RPMI8226 (cell line): ENCODE measurements around the gene ZHX3.
"Not testable (repeated sequence)": the region's sequence is repeated elsewhere in the genome, so short reads cannot be mapped to it uniquely, and the experiment has no call there.

Experiments used
- DNase-seq: peaks from one replicate; pipeline ENCODE4 v3.0.0-alpha.2; 2015

ZHX3 gene

GRCh38 chr20:41329435-41330342 is 12.2 kb upstream of the ZHX3 start:
- DNase-seq: no peak

- DNase-seq: no peak
These were observed 9.6 kb upstream of the ZHX3 start for GRCh38 chr20:41327178-41327577.

- DNase-seq: no peak
These were observed 3.4 kb upstream of the ZHX3 start for GRCh38 chr20:41320976-41321375.

DNA sequence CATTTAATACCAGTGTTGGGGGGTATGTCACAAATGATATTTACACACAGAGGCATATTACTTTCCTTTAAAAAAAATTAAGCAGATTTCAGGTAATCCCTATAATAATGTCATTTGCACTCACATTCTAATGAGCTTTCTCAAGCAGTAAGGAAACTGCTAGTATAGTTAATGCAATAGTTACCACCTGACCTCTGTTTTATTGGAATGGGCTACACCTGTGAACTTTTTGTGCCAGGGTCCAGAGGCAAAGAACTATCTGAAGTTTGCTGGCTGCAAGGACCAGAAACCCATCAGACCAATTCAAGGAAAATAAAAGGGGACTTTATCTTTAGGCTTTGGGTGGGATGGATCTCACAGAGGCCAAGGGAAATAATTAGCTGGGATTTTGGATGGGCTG is 2.9 kb upstream of the ZHX3 start:
- no peak for DNase-seq

DNA sequence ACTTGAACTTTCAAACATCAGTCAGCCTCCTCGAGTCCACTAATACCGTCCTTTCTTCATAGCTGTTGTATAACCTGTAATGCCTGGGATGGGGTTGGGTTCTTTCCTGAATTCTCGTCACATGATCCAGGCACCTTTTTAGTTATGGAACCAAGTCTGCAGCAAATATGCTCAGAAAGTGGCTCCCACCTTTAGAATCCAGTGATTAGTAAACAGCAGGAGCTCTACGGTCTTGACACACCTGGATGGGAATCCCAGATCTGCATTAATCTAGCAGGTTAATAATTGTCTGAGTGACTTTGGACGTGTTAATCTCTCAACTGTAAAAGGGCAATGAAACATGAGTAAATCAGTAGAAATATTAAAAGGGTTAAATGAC is 729 bp upstream of the ZHX3 start:
- DNase-seq: no peak

DNA sequence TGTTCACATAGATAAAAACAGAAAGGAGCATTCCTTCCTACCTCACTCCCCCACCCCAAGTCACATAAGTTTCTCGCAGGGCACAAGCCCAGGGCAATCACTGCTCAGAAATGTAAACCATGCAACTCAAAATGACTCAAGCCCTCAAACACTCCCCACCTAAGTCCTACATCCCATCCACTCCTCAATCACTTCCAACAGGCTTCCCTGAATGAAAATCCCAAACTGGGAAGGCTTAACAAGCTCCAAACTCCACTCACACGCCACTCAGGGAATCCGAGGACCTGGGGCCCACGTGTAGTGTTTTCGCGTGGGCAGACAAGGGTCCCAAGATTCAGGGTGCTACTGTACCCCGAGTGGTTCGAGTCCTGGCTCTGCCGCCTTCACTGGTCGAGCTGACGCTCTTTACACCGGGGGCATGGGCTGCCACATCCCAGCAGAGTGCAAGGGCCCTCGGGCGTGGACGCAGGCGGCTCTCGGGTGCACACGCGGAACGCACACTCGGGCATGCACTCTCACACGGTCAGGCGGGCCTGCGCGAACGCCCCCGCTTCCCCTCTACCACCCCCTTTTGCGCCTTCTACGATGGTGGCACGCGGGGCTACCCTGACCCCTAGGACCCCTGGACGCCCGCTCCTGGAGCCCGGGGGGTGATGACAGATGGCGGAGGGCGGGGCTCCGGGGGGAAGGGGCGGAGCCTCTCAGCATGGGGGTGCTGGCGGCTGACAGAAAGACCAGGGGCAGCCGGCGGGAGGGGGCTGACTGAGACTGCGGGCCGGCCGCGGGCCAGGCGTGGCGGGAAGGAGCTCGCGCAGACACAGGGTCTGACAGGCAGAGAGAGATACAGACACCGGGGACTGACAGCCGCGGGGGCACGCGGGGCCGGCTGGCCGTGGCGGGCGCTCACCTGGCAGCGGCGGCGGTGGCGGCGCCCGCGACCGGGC is 657 bp downstream of the ZHX3 start:
- peak; percentile 66 for DNase-seq

DNA sequence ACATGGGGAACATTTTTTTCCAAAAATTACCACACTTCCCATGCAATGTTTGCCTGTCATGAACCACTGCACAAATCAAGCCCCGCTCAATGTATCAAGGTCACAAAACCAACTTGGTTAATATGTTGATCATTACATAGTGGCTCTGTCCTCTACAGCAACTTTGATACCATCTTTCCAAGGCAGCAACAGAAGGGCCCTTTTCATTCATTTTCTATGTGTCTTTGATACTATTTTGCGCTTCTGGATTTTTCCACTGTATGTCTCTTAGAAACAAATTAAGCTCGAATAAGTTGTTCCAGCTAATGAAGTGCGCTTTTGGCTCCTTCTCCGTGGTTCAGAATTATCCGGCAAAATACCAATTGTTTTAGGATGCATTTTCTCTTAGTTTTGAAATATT is 1.5 kb downstream of the ZHX3 start:
- no peak for DNase-seq

DNA sequence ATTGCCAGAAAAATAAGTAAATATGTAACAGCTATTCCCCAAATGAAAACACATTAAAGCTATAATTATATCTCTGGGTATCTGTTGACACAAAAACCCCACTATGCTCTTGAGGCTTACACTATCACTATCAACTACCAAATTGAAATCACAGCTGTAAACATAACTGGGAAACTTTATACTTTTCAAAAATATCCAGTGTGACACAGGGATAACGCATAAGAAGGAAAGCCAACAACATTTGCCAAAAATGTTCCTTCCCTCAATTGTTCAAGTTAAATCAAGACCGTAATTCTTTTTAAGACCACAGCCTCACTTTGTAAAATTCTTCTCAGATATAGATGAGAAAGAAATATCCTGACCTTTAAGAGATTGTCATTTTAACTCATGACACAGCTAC is 3.1 kb downstream of the ZHX3 start:
- no peak for DNase-seq

- not testable (repeated sequence) for DNase-seq
These were observed 5.5 kb downstream of the ZHX3 start for GRCh38 chr20:41312009-41312408.

GRCh38 chr20:41309817-41310216 is 7.7 kb downstream of the ZHX3 start:
- no peak for DNase-seq

GRCh38 chr20:41308726-41309413 is 8.7 kb downstream of the ZHX3 start:
- no peak for DNase-seq

DNA sequence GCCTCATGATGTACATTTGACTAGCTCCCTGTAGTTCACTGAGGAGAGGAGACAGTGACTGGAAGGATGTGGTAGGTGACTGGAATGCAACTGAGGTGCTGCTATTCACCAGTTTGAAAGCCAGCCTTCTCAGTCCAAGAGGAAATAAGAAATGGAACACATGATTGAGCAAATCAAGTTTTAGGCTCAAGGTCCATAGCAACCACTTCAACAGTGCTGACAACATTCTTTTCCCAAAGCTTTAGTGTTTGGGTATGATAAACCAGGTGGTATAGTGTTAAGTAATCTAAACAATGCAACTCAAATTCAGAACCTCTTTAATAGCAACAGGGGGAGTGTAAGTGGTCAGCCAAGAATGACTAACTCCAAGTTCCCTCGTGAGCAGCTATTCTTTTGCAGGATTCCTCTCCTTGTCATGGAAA is 9.2 kb downstream of the ZHX3 start:
- DNase-seq: no peak

GRCh38 chr20:41307021-41307420 is 10.5 kb downstream of the ZHX3 start:
- DNase-seq: no peak

- no peak for DNase-seq
These were observed 11.3 kb downstream of the ZHX3 start for GRCh38 chr20:41306061-41306727.

DNA sequence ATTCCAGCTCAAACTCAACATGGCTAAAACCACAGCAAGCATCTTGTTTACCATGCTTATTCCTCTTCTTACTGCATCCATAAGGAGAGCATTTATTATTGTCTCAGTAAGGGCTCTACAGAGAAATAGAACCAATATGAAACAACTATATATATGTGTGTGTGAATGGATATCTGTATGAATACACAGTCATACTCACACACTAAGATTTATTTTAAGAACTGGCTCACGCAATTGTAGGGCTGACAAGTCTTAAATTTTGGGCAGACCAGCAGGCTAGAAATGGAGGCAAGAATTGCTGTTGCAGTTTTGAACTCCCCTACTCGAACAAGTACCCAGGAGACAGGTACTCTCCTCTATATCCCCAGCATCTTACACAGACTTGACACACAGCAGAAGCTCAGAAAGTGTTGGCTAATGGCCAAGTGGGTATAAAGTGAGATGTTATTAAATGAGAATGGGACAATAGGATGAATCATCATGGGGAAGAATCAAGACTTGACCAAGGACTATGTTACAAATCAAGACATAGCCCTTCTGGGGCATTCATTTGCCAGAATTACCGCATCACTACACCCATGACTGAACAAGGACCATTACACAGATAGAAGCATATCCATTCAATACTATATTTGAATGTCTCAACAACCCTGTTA is 13.0 kb downstream of the ZHX3 start:
- DNase-seq: no peak

DNA sequence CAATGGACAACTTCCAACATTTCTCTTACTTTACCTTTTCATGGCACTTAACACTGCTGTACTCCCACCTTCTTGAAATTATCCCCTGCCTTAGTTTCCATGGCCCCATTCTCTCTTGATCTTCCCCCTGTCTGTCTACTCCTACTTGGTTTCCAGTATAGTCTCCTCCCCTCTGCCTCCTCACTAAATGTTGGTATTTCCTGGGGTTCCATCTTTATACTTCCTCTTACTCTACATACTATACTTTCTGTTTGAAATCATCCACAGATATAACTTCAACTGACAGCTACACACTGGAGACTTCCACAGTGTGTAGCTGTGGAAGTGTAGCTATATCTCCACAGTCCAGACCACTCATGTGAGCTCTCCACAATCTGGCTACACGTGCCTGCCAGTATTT is 13.5 kb downstream of the ZHX3 start:
- DNase-seq: no peak

DNA sequence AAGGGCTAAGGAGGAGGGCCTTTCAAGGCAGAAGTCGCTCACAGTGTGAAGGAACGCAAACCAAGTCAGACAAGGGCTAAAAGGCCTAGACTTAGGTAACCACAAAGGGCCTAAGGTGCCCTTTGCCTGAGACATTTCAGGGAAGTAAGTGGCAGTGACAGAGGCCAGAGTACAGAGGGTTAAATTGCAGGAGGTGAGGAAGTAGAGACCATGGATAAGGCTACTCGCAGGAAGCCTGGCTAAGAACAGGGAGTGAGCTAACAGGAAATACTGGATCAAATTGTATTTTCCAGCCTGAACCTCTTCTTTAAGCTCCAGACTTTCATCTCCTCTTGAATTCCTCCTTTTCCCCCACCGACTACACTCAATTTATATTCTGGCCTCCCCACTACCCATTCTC is 16.6 kb downstream of the ZHX3 start:
- no peak for DNase-seq

- DNase-seq: no peak
These were observed 17.1 kb downstream of the ZHX3 start for GRCh38 chr20:41300383-41300782.

GRCh38 chr20:41299899-41300298 is 17.6 kb downstream of the ZHX3 start:
- DNase-seq: no peak

DNA sequence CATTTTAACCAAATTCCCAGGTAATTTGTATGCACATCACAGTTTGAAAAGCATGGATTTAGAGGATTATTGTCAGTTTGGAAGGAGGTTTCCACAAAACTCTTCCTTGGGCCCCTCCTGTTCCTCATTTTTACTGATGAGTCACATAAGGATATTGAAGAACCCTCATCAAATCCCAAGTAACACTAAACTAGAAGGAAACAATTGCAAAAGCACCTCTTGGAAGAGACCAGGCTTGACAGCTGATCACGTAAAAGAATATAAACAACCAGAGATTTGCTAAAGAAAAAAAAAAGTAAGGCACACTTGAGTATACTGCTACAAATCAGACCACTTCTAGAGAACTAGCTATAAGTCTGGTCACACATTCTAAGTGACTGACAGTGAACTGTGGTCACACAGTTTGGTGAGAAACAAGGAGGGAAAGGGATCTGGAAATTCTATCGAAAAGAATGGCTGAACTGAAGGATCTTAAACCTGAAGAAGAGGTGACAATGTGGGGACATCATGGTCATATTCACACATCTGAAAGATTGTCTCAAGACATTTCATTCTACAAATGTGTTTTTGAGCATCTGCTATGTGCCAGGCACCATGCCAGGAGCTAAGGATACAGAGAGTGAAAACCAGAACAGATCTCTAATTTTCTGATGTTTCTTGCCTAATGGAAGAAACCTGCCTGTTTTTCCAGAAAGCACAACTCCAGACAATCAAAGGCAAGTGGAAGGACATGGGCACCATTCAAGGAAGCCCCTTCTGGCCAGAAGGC is 24.1 kb downstream of the ZHX3 start:
- DNase-seq: no peak

- DNase-seq: no peak
These were observed 26.6 kb downstream of the ZHX3 start for GRCh38 chr20:41290804-41291389.
